Vagina (tissue), 2 donors: Measurements from ENCODE around the gene CRYBA2.

ENCODE experiments used
- POLR2A ChIP-seq, 2 donors: fragments of 450-650 bp; IDR thresholded peaks; one replicate each; pipeline ENCODE4 v1.6.1; 2017; ENCODE audit warnings: antibody characterized with exemption in 2 of 2, mild to moderate bottlenecking in 2 of 2, moderate library complexity in 2 of 2
- POLR2AphosphoS5 ChIP-seq, 2 donors: sonication (generic); formaldehyde crosslinking; IDR thresholded peaks; one replicate each; pipeline ENCODE4 v1.9.0; 2017; ENCODE audit warnings: antibody characterized with exemption in 2 of 2, mild to moderate bottlenecking in 2 of 2, low read depth in 1 of 2; ENCODE audit not compliant: insufficient read depth in 1 of 2
- TF ChIP-seq, protein P1 (sequence below), 3 experiments: fragments of 450-650 bp in 2 of 3; fragments of 200-600 bp in 1 of 3; sonication (generic) in 1 of 3; IDR thresholded peaks; one replicate each; pipeline ENCODE4 v1.5.1; 2017 to 2019; ENCODE audit warnings: antibody characterized with exemption in 3 of 3, mild to moderate bottlenecking in 2 of 3, moderate library complexity in 2 of 3

DNA sequence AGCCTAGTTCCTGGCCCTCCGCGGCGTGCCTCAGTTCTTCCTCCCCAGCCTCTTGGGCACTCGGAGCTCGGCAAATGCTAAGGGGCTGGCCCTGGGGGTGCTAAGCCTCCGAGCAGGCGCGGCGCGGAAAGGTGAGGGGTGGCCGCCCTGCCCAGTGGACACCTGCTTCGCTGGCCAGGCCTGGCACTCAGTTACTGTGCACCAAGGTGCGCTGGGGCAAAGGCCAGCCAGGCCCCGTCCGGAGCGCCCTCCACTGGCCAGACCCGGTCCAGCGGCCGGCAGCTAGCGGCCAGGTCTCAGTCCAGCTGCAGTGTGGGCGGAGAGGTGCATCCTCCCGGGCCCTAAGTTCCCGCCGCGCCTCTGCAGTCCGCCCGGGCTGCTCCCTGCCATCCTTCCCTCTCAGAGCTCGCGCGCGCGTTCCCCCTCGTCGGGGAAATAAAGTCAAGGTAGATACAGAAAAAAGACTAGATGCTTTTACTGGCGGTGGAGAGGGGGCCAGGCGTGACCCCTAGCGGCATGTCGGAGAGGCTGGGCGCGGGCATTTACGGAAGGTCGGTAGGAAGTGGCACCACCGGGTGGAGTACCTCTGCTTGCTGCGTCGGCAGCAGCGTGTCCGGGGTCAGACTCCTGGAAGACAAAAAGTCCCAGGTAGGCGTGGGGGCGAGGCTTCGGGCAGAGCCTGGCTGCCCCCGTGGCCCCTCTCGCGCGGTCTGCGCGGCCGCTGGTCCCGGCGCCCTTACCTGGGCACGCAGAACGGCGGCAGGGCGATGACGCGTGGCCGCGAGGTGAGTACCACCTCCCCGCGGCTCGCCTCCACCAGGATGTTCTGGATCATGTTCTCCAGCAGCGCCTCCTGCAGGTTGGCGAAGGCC is 9.4 kb upstream of the CRYBA2 start:
- no peak for TF ChIP-seq POLR2A (IDR thresholded peaks at IDR 0.05)
- TF ChIP-seq, protein P1, sequence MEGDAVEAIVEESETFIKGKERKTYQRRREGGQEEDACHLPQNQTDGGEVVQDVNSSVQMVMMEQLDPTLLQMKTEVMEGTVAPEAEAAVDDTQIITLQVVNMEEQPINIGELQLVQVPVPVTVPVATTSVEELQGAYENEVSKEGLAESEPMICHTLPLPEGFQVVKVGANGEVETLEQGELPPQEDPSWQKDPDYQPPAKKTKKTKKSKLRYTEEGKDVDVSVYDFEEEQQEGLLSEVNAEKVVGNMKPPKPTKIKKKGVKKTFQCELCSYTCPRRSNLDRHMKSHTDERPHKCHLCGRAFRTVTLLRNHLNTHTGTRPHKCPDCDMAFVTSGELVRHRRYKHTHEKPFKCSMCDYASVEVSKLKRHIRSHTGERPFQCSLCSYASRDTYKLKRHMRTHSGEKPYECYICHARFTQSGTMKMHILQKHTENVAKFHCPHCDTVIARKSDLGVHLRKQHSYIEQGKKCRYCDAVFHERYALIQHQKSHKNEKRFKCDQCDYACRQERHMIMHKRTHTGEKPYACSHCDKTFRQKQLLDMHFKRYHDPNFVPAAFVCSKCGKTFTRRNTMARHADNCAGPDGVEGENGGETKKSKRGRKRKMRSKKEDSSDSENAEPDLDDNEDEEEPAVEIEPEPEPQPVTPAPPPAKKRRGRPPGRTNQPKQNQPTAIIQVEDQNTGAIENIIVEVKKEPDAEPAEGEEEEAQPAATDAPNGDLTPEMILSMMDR (IDR thresholded peaks at IDR 0.05) = no peak
- TF ChIP-seq POLR2AphosphoS5 (IDR thresholded peaks at IDR 0.05; ENCODE audit: insufficient read depth in 1 of 2, low read depth in 1 of 2) = no peak
